DND-41 (cell line): Measurements from ENCODE around the gene DPP6.

Experiments
- CTCF ChIP-seq: IDR thresholded peaks from 2 replicates; pipeline ENCODE4 v1.5.1; 2012; ENCODE audit warnings: borderline replicate concordance, low read length, moderate library complexity, mild to moderate bottlenecking; ENCODE audit not compliant: poor library complexity, severe bottlenecking; ENCODE audit errors: extremely low read depth
- EZH2 ChIP-seq: IDR thresholded peaks from 3 replicates; pipeline ENCODE4 v1.6.1; 2012; ENCODE audit warnings: borderline replicate concordance, low read depth, mild to moderate bottlenecking, moderate library complexity, low read length, inconsistent platforms; ENCODE audit not compliant: severe bottlenecking

DNA sequence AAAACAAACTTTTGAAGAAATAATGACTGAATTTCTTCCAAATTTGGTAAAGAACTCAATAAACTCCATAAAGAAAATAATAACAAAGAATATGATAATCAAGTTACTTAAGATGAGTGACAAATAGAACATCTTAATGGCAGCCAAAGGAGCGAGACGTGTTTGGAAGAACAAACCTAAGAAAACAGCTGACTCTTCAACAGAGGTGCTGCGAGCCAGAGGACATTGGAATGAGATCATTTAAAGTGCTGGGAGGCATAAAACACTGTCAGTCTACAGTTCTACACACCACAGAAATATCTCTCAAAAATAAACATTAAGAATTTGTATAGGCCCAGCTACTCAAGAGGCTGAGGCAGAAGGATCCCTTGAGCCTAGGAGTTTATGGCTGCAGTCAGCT lies 507.3 kb downstream of the DPP6 start:
- TF ChIP-seq CTCF (no peak), EZH2 (no peak)
